Suprapubic skin (tissue), 4 donors: ENCODE data around the gene PIP5K1B. TPM values are rescaled to one million over a fixed set of nuclear protein-coding genes. Genes with fewer than 3 reads are reported as not detected.

Source experiments
- DNase-seq, 2 donors: peaks; one replicate each; pipeline ENCODE4 v3.0.0-alpha.2; 2019; ENCODE audit warnings: low spot score in 2 of 2
- H3K27ac ChIP-seq: fragments of 200-600 bp; sonication (generic); one replicate; pipeline ENCODE4 v1.5.1; 2019
- H3K27me3 ChIP-seq: fragments of 200-600 bp; sonication (generic); one replicate; pipeline ENCODE4 v1.5.1; 2019
- H3K36me3 ChIP-seq: fragments of 200-600 bp; sonication (generic); one replicate; pipeline ENCODE4 v1.5.1; 2019
- H3K4me1 ChIP-seq: fragments of 200-600 bp; sonication (generic); one replicate; pipeline ENCODE4 v1.5.1; 2019
- H3K4me3 ChIP-seq: fragments of 200-600 bp; sonication (generic); one replicate; pipeline ENCODE4 v1.5.1; 2019; ENCODE audit warnings: mild to moderate bottlenecking
- H3K9me3 ChIP-seq: fragments of 200-600 bp; sonication (generic); one replicate; pipeline ENCODE4 v1.5.1; 2019
- EP300 ChIP-seq: sonication (generic); formaldehyde crosslinking; IDR thresholded peaks from one replicate; pipeline ENCODE4 v1.6.1; 2017; ENCODE audit warnings: antibody characterized with exemption
- POLR2A ChIP-seq, 2 donors: fragments of 450-650 bp; IDR thresholded peaks; one replicate each; pipeline ENCODE4 v1.6.1; 2017; ENCODE audit warnings: antibody characterized with exemption in 2 of 2, mild to moderate bottlenecking in 2 of 2, moderate library complexity in 2 of 2
- POLR2AphosphoS5 ChIP-seq, 3 donors: sonication (generic); formaldehyde crosslinking; IDR thresholded peaks; one replicate each; pipeline ENCODE4 v1.6.1; 2017; ENCODE audit warnings: antibody characterized with exemption in 3 of 3
- WGBS: methylation state at CpG from one replicate; pipeline ENCODE4 v1.1.5; 2018; 5-methylcytosine and 5-hydroxymethylcytosine counted together
- total RNA-seq, 4 donors: library from RNA; depleted of rRNA; stranded (reverse); fragments of >200 nt; gene quantifications; one replicate each; pipeline ENCODE4 v1.1.0, GENCODE V29; 2016
- TF ChIP-seq, protein P1 (sequence below), 2 donors: fragments of 200-600 bp in 1 of 2; fragments of 450-650 bp in 1 of 2; sonication (generic) in 1 of 2; IDR thresholded peaks; one replicate each; pipeline ENCODE4 v1.5.1; 2016 to 2019; ENCODE audit warnings: antibody characterized with exemption in 2 of 2, mild to moderate bottlenecking in 1 of 2, moderate library complexity in 1 of 2

PIP5K1B gene
- total RNA-seq, 4 donors from 2014 or later: 1.7 to 7.8 (median 3.4) TPM

DNA sequence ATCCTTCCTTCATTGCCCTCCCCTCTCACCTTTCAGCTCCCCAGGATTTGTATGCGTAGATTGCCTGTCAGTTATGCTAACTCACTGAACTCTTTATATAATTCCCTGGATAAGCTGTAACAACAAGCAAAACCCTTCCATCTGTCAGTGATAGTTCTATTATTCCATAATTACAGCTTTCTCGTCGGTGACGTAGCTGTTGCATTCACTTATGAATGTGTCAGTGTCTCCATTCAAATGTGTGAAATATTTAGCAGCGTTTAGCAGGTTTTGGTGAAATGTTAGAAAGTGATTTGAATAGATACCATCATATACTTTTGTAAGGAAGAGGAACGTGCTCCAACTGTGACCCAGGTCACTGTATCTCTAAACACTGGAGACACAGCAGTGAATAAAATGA is 45.2 kb downstream of the PIP5K1B start:
- H3K36me3 ChIP-seq: no peaks in the 10 kb centered on the region
- no peak overlapping the region for H3K4me3 ChIP-seq
- TF ChIP-seq EP300: no peak
- WGBS: 62% methylated on average over 6 of the region's 6 CpGs
- H3K27me3 ChIP-seq: no peaks in the 10 kb centered on the region
- no peak for DNase-seq
- no peaks in the 10 kb centered on the region for H3K4me1 ChIP-seq
- H3K27ac ChIP-seq: no peak overlapping the region
- H3K9me3 ChIP-seq: no peaks in the 10 kb centered on the region

DNA sequence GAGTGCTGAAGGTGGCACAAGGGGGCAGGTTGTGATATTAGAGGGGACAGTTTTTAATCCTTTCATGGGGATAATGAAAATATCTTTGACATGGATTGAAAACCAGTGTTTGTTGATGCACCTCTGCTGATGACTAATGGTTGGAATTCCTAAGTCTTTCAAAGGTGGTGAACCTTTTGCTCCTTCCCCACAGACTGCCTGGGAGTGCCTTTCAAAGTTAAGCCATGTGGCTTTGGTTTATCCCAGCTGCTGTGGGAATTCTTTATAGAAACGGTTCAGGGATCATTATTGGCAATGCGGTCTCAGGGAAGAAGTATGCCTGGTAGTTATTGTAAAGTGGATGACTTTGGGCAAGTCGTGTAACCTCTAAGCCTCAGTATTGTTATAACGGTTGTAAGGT is 45.7 kb downstream of the PIP5K1B start:
- TF ChIP-seq EP300: no peak
- no peak for TF ChIP-seq POLR2AphosphoS5 (IDR thresholded peaks at IDR 0.05)
- no peak for TF ChIP-seq POLR2A (IDR thresholded peaks at IDR 0.05)
- TF ChIP-seq, protein P1, sequence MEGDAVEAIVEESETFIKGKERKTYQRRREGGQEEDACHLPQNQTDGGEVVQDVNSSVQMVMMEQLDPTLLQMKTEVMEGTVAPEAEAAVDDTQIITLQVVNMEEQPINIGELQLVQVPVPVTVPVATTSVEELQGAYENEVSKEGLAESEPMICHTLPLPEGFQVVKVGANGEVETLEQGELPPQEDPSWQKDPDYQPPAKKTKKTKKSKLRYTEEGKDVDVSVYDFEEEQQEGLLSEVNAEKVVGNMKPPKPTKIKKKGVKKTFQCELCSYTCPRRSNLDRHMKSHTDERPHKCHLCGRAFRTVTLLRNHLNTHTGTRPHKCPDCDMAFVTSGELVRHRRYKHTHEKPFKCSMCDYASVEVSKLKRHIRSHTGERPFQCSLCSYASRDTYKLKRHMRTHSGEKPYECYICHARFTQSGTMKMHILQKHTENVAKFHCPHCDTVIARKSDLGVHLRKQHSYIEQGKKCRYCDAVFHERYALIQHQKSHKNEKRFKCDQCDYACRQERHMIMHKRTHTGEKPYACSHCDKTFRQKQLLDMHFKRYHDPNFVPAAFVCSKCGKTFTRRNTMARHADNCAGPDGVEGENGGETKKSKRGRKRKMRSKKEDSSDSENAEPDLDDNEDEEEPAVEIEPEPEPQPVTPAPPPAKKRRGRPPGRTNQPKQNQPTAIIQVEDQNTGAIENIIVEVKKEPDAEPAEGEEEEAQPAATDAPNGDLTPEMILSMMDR (IDR thresholded peaks at IDR 0.05): no peak
- Histone ChIP-seq H3K36me3 (no peaks in the 10 kb centered on the region), H3K27ac (no peak overlapping the region), H3K27me3 (no peaks in the 10 kb centered on the region), H3K4me3 (no peak overlapping the region), H3K4me1 (no peaks in the 10 kb centered on the region), H3K9me3 (no peaks in the 10 kb centered on the region)
- no peak for DNase-seq
- WGBS: 57% methylated on average over 4 of the region's 4 CpGs

DNA sequence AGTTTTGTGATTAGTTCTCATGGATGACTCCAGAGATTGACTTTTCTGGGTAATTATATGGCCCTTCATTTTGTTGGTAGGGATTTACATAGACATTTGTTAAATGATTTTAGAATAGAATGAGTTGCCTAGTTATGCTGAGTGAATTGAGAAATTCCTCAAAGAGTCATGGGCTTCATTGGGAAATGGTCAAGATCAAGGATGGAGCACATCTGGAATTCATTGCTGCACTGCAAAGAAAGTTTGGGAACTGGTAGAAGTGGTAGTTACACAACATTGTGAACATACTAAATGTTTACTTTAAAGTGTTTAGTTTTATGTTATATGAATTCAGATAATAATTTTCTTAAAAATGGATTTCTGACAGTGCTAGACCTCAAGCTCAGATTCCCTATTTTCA is 46.5 kb downstream of the PIP5K1B start:
- H3K4me1 ChIP-seq: no peaks in the 10 kb centered on the region
- H3K27me3 ChIP-seq: no peaks in the 10 kb centered on the region
- H3K27ac ChIP-seq: no peak overlapping the region
- no peaks in the 10 kb centered on the region for H3K36me3 ChIP-seq
- TF ChIP-seq, protein P1 (IDR thresholded peaks at IDR 0.05): no peak
- TF ChIP-seq EP300: no peak
- no peak for TF ChIP-seq POLR2AphosphoS5 (IDR thresholded peaks at IDR 0.05)
- TF ChIP-seq POLR2A (IDR thresholded peaks at IDR 0.05): no peak
- no peak overlapping the region for H3K4me3 ChIP-seq
- no peaks in the 10 kb centered on the region for H3K9me3 ChIP-seq
- DNase-seq: no peak

DNA sequence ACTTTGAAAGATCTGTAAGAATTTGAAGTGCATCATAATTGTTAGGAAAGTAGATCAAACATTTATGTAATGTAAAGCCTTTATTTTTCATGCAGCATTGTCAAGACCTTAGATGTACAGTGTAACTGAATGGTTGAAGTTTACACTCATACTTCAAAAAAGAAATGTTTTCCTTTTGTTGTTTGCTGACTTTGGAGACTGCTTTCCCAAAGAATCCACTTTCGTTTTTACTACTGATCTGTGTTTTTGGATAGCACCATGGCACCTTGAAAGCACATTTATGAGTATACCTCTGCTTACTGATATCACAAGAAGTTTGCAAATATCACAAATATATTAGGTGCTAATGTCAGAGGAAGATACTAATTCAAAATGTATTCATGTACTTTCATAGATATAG is 50.0 kb downstream of the PIP5K1B start:
- no peak overlapping the region for H3K27ac ChIP-seq
- WGBS: 48% methylated on average over 1 of the region's 1 CpG
- TF ChIP-seq EP300: no peak
- TF ChIP-seq POLR2AphosphoS5 (IDR thresholded peaks at IDR 0.05): no peak
- TF ChIP-seq POLR2A (IDR thresholded peaks at IDR 0.05): no peak
- TF ChIP-seq, protein P1 (IDR thresholded peaks at IDR 0.05): no peak
- H3K36me3 ChIP-seq: no peaks in the 10 kb centered on the region
- no peaks in the 10 kb centered on the region for H3K4me1 ChIP-seq
- no peaks in the 10 kb centered on the region for H3K9me3 ChIP-seq
- no peak overlapping the region for H3K4me3 ChIP-seq
- DNase-seq: no peak
- H3K27me3 ChIP-seq: no peaks in the 10 kb centered on the region

DNA sequence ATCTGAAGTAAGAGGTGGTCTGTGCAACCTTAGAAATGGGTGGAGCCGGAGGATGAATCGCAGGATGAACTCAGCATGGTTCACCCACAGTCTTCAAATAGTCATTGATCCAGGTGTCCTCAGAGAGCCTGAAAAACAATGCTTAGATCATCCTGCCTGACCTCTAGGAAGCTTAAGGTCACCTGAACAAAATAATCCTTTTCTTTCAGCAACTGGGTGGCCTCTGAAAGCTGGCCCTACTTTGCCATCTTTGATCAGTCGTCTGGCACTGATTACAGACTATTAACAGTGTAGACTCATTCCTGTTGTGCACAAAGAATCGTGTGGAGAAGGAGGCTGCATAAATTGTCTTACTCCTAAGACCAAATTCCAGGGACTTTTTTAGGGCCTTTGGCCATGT is 50.7 kb downstream of the PIP5K1B start:
- Histone ChIP-seq H3K4me3 (no peak overlapping the region), H3K27ac (no peak overlapping the region), H3K27me3 (no peaks in the 10 kb centered on the region), H3K9me3 (no peaks in the 10 kb centered on the region), H3K4me1 (no peaks in the 10 kb centered on the region), H3K36me3 (no peaks in the 10 kb centered on the region)
- DNase-seq: no peak
- 48% methylated on average over 4 of the region's 4 CpGs for WGBS
- TF ChIP-seq POLR2AphosphoS5 (IDR thresholded peaks at IDR 0.05) (no peak), POLR2A (IDR thresholded peaks at IDR 0.05) (no peak), EP300 (no peak)
- TF ChIP-seq, protein P1 (IDR thresholded peaks at IDR 0.05): no peak

DNA sequence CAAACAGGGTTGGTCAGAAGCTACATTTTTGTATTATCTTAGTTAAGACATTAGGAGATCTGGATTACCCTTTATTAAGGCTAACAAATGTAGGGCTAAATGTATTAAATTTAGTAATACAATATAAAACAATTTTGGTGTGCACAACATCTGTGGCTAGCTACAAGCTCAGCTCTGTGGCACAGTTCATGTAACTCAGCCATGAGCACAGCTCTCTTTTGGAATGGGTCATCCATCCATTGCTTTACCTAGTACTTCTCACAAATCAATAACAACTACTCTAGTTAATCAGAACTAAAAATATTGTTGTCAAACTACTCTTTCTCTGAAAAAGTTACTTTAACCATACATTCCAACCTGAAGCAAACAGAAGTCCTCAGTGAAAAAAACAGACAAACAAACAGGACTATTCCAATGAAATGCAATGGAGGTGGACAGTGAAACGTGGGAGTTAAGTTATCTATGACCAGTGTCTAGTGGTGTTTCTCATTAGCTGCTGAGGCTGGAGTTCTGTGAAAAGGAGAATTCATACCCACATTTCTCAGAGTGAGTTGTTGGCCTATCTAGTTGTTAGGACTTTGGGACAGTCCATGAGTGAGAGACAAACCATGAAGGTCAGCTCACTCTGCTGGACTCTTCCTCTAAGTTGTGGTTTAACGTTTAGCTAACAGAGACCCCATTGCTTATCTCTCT is 55.1 kb downstream of the PIP5K1B start:
- 65% methylated on average over 2 of the region's 2 CpGs for WGBS
- Histone ChIP-seq H3K9me3 (no peaks in the 10 kb centered on the region), H3K4me1 (no peaks in the 10 kb centered on the region), H3K4me3 (no peak overlapping the region), H3K27me3 (no peaks in the 10 kb centered on the region), H3K36me3 (no peaks in the 10 kb centered on the region), H3K27ac (no peak overlapping the region)
- DNase-seq: no peak
- TF ChIP-seq, protein P1 (IDR thresholded peaks at IDR 0.05): no peak
- no peak for TF ChIP-seq POLR2AphosphoS5 (IDR thresholded peaks at IDR 0.05)
- no peak for TF ChIP-seq EP300
- TF ChIP-seq POLR2A (IDR thresholded peaks at IDR 0.05): no peak
